Ecto neural progenitor cell (in vitro differentiated cells): ENCODE results near the gene PPP3R2.
"Not testable (repeated sequence)": the region's sequence is repeated elsewhere in the genome, so short reads cannot be mapped to it uniquely, and the experiment has no call there.

Experiments
- DNase-seq: peaks from one replicate; pipeline ENCODE4 v3.0.0-alpha.2; 2018; ENCODE audit warnings: low spot score

The PPP3R2 gene

GRCh38 chr9:101587332-101588043 lies 7.3 kb downstream of the PPP3R2 start:
- DNase-seq = no peak

- DNase-seq = no peak
Measured at GRCh38 chr9:101586651-101587050, 8.1 kb downstream of the PPP3R2 start.

GRCh38 chr9:101585740-101586139 lies 9.0 kb downstream of the PPP3R2 start:
- no peak for DNase-seq

- DNase-seq = no peak
Measured at GRCh38 chr9:101582553-101582952, 12.2 kb downstream of the PPP3R2 start.

GRCh38 chr9:101579711-101580545 lies 14.8 kb downstream of the PPP3R2 start:
- DNase-seq = no peak

GRCh38 chr9:101578378-101578777 lies 16.4 kb downstream of the PPP3R2 start:
- no peak for DNase-seq

- DNase-seq = no peak
Measured at GRCh38 chr9:101574731-101575333, 19.9 kb downstream of the PPP3R2 start.

- no peak for DNase-seq
Measured at GRCh38 chr9:101572316-101572715, 22.5 kb downstream of the PPP3R2 start.

- no peak for DNase-seq
Measured at GRCh38 chr9:101571114-101571513, 23.7 kb downstream of the PPP3R2 start.

GRCh38 chr9:101569741-101570501 lies 24.8 kb downstream of the PPP3R2 start:
- DNase-seq = no peak

- DNase-seq = no peak
Measured at GRCh38 chr9:101567725-101568350, 26.9 kb downstream of the PPP3R2 start.

- no peak for DNase-seq
Measured at GRCh38 chr9:101566904-101567724, 27.7 kb downstream of the PPP3R2 start.

- no peak for DNase-seq
Measured at GRCh38 chr9:101564252-101564651, 30.5 kb downstream of the PPP3R2 start.

GRCh38 chr9:101562966-101563365 lies 31.8 kb downstream of the PPP3R2 start:
- no peak for DNase-seq

- no peak for DNase-seq
Measured at GRCh38 chr9:101561740-101562139, 33.0 kb downstream of the PPP3R2 start.

GRCh38 chr9:101549472-101550098 lies 45.2 kb downstream of the PPP3R2 start:
- DNase-seq = not testable (repeated sequence)

GRCh38 chr9:101543098-101543735 lies 51.6 kb downstream of the PPP3R2 start:
- no peak for DNase-seq
